ENCODE data around the gene BBLN. TPM values are rescaled to one million over a fixed set of nuclear protein-coding genes. Genes with fewer than 3 reads are reported as not detected.

Gene BBLN
- total RNA-seq, 2 experiments from 2014 or later, result 53.6 to 55.9 TPM

- H3K27ac Mint-ChIP-seq, result no peak overlapping the region
- H3K4me3 ChIP-seq (ENCODE audit: low read length), result no peak overlapping the region
- H3K4me3 Mint-ChIP-seq, result no peak overlapping the region
- H3K4me1 ChIP-seq (ENCODE audit: insufficient read depth, low read length), result no peaks in the 10 kb centered on the region
- ChIA-PET POLR2A (no interaction called here), CTCF (no interaction called here)
- H3K27me3 ChIP-seq (ENCODE audit: control insufficient read depth in 1 of 2, insufficient read depth in 2 of 2, low read length in 2 of 2), result no peaks in the 10 kb centered on the region
- intact Hi-C loops (cut with DNase I, micrococcal nuclease), result no loop called here
- peaks cover 0 to 5% of the 10 kb centered on the region in 2 experiments for H3K9me3 ChIP-seq (ENCODE audit: control insufficient read depth in 1 of 2, insufficient read depth in 1 of 2, low read length in 2 of 2)
- H3K36me3 ChIP-seq (ENCODE audit: insufficient read depth, low read length), result peaks cover 58% of the 10 kb centered on the region
- ATAC-seq (ENCODE audit: poor library complexity) (no peak), DNase-seq (no peak)
- no peaks in the 10 kb centered on the region for H3K4me1 Mint-ChIP-seq (ENCODE audit: low read depth)
- H3K27me3 Mint-ChIP-seq, result no peaks in the 10 kb centered on the region
- no peaks in the 10 kb centered on the region for H3K9me3 Mint-ChIP-seq
- TF ChIP-seq CTCF (IDR thresholded peaks at IDR 0.05), result no peak
- no peak overlapping the region for H3K27ac ChIP-seq (ENCODE audit: low read depth in 1 of 2, low read length in 2 of 2)
- peaks cover 66% of the 10 kb centered on the region for H3K36me3 Mint-ChIP-seq (ENCODE audit: low read depth)
Observed at GRCh38 chr9:128174062-128174461, 14.0 kb downstream of the BBLN start.

GRCh38 chr9:128175102-128175563 is 15.1 kb downstream of the BBLN start:
- Histone ChIP-seq H3K27me3 (ENCODE audit: control insufficient read depth in 1 of 2, insufficient read depth in 2 of 2, low read length in 2 of 2) (no peaks in the 10 kb centered on the region), H3K36me3 (ENCODE audit: insufficient read depth, low read length) (peaks cover 58% of the 10 kb centered on the region), H3K9me3 (ENCODE audit: control insufficient read depth in 1 of 2, insufficient read depth in 1 of 2, low read length in 2 of 2) (peaks cover 0 to 9% of the 10 kb centered on the region in 2 experiments), H3K4me1 (ENCODE audit: insufficient read depth, low read length) (no peaks in the 10 kb centered on the region), H3K27ac (ENCODE audit: low read depth in 1 of 2, low read length in 2 of 2) (no peak overlapping the region), H3K4me3 (ENCODE audit: low read length) (no peak overlapping the region)
- Mint-ChIP-seq H3K27me3 (no peaks in the 10 kb centered on the region), H3K27ac (no peak overlapping the region), H3K4me1 (ENCODE audit: low read depth) (no peaks in the 10 kb centered on the region), H3K36me3 (ENCODE audit: low read depth) (peaks cover 66% of the 10 kb centered on the region), H3K4me3 (no peak overlapping the region), H3K9me3 (no peaks in the 10 kb centered on the region)
- ATAC-seq (ENCODE audit: poor library complexity) (no peak), DNase-seq (no peak)
- POLR2A ChIA-PET, result interaction anchor here (1.5 kb wide), 1 partner anchor 14 kb away, joined by 3 read pairs; no protein-coding TSS in a partner anchor
- intact Hi-C loops (cut with DNase I, micrococcal nuclease), result no loop called here
- CTCF ChIA-PET, result no interaction called here
- no peak for TF ChIP-seq CTCF (IDR thresholded peaks at IDR 0.05)

GRCh38 chr9:128175726-128176125 is 15.7 kb downstream of the BBLN start:
- Mint-ChIP-seq H3K36me3 (ENCODE audit: low read depth) (peaks cover 66% of the 10 kb centered on the region), H3K4me1 (ENCODE audit: low read depth) (no peaks in the 10 kb centered on the region), H3K9me3 (no peaks in the 10 kb centered on the region), H3K4me3 (no peak overlapping the region), H3K27ac (no peak overlapping the region), H3K27me3 (no peaks in the 10 kb centered on the region)
- H3K36me3 ChIP-seq (ENCODE audit: insufficient read depth, low read length), result peaks cover 62% of the 10 kb centered on the region
- no peaks in the 10 kb centered on the region for H3K27me3 ChIP-seq (ENCODE audit: control insufficient read depth in 1 of 2, insufficient read depth in 2 of 2, low read length in 2 of 2)
- no peak overlapping the region for H3K27ac ChIP-seq (ENCODE audit: low read depth in 1 of 2, low read length in 2 of 2)
- ATAC-seq (ENCODE audit: poor library complexity) (no peak), DNase-seq (no peak)
- no peaks in the 10 kb centered on the region for H3K4me1 ChIP-seq (ENCODE audit: insufficient read depth, low read length)
- no peak overlapping the region for H3K4me3 ChIP-seq (ENCODE audit: low read length)
- no peak for TF ChIP-seq CTCF (IDR thresholded peaks at IDR 0.05)
- CTCF ChIA-PET, result no interaction called here
- H3K9me3 ChIP-seq (ENCODE audit: control insufficient read depth in 1 of 2, insufficient read depth in 1 of 2, low read length in 2 of 2), result peaks cover 0 to 9% of the 10 kb centered on the region in 2 experiments
- POLR2A ChIA-PET, result interaction anchor here (1.5 kb wide), 1 partner anchor 15 kb away, joined by 3 read pairs; no protein-coding TSS in a partner anchor
- intact Hi-C loops (cut with DNase I, micrococcal nuclease), result no loop called here
